LNCaP clone FGC (cell line): ENCODE data around the gene TIMM29.

Source experiments
- DNase-seq: peaks from one replicate; pipeline ENCODE4 v3.0.0-alpha.2; 2011; ENCODE audit warnings: low read depth
- H3K4me3 ChIP-seq: 2 replicates; pipeline ENCODE4 v1.5.1; 2011; ENCODE audit warnings: mild to moderate bottlenecking, low read depth, low read length, control low read depth
- CTCF ChIP-seq: IDR thresholded peaks from 2 replicates; pipeline ENCODE4 v1.5.1; 2012; ENCODE audit warnings: mild to moderate bottlenecking; ENCODE audit not compliant: control insufficient read depth, insufficient read depth; ENCODE audit errors: extremely low read depth

TIMM29 gene

GRCh38 chr19:10913716-10914340, 14.8 kb upstream of the TIMM29 start:
- no peak for TF ChIP-seq CTCF
- no peak for DNase-seq

GRCh38 chr19:10915130-10916091, 13.2 kb upstream of the TIMM29 start:
- no peak for DNase-seq
- H3K4me3 ChIP-seq: no peak overlapping the region
- TF ChIP-seq CTCF: no peak

More at GRCh38 chr19:10913716-10914340, 14.8 kb upstream of the TIMM29 start:
- no peak overlapping the region for H3K4me3 ChIP-seq

- DNase-seq: no peak
- no peak for TF ChIP-seq CTCF
- no peak overlapping the region for H3K4me3 ChIP-seq
Observed at GRCh38 chr19:10916602-10917001, 12.0 kb upstream of the TIMM29 start.

- DNase-seq: no peak
- TF ChIP-seq CTCF: no peak
- no peak overlapping the region for H3K4me3 ChIP-seq
Observed at GRCh38 chr19:10918359-10918758, 10.3 kb upstream of the TIMM29 start.

GRCh38 chr19:10919352-10920287, 9.0 kb upstream of the TIMM29 start:
- no peak overlapping the region for H3K4me3 ChIP-seq
- DNase-seq: no peak
- TF ChIP-seq CTCF: no peak

- H3K4me3 ChIP-seq: no peak overlapping the region
- no peak for DNase-seq
- TF ChIP-seq CTCF: no peak
Observed at GRCh38 chr19:10920288-10920655, 8.3 kb upstream of the TIMM29 start.
